Endodermal cell (in vitro differentiated cells): Measurements from ENCODE around the gene STX19. TPM values are rescaled to one million over a fixed set of nuclear protein-coding genes. Genes with fewer than 3 reads are reported as not detected.

Experiments
- DNase-seq: peaks from one replicate; pipeline ENCODE4 v3.0.0-alpha.2; 2017
- H3K27ac ChIP-seq: 2 replicates; pipeline ENCODE4 v1.5.1; 2013; ENCODE audit warnings: mild to moderate bottlenecking, low read depth, low read length, moderate library complexity
- H3K27me3 ChIP-seq: 2 replicates; pipeline ENCODE4 v1.6.1; 2013; ENCODE audit warnings: mild to moderate bottlenecking, low read length, moderate library complexity; ENCODE audit not compliant: insufficient read depth, control insufficient read depth, poor library complexity, severe bottlenecking
- H3K36me3 ChIP-seq: 2 replicates; pipeline ENCODE4 v1.7.0; 2013; ENCODE audit warnings: mild to moderate bottlenecking, low read length, moderate library complexity; ENCODE audit not compliant: control insufficient read depth, insufficient read depth
- H3K4me1 ChIP-seq: one replicate; pipeline ENCODE4 v1.7.0; 2013; ENCODE audit warnings: low read length; ENCODE audit not compliant: control insufficient read depth, insufficient read depth
- H3K4me3 ChIP-seq: 2 replicates; pipeline ENCODE4 v1.5.1; 2013; ENCODE audit warnings: mild to moderate bottlenecking, low read length, moderate library complexity
- H3K9ac ChIP-seq: 2 replicates; pipeline ENCODE4 v1.6.1; 2013; ENCODE audit warnings: mild to moderate bottlenecking, low read length, moderate library complexity; ENCODE audit not compliant: poor library complexity, severe bottlenecking; ENCODE audit errors: extremely low read depth
- H3K9me3 ChIP-seq: 2 replicates; pipeline ENCODE4 v1.6.1; 2013; ENCODE audit warnings: mild to moderate bottlenecking, low read length, moderate library complexity; ENCODE audit not compliant: control insufficient read depth
- H3K27ac Mint-ChIP-seq: 2 replicates; pipeline ENCODE4 v1.8.0; 2020; ENCODE audit warnings: mixed read lengths
- H3K27me3 Mint-ChIP-seq: 2 replicates; pipeline ENCODE4 v1.8.0; 2021; ENCODE audit warnings: mild to moderate bottlenecking, mixed read lengths; ENCODE audit not compliant: insufficient read depth
- H3K36me3 Mint-ChIP-seq: 2 replicates; pipeline ENCODE4 v1.8.0; 2020; ENCODE audit warnings: low read depth, mixed read lengths
- H3K4me1 Mint-ChIP-seq: 2 replicates; pipeline ENCODE4 v1.8.0; 2020; ENCODE audit warnings: mixed read lengths
- H3K4me3 Mint-ChIP-seq: 2 replicates; pipeline ENCODE4 v1.8.0; 2020; ENCODE audit warnings: mild to moderate bottlenecking, moderate library complexity, mixed read lengths
- H3K9me3 Mint-ChIP-seq: 2 replicates; pipeline ENCODE4 v1.8.0; 2020; ENCODE audit warnings: mild to moderate bottlenecking, mixed read lengths
- WGBS, 2 experiments: methylation state at CpG; one replicate each; pipeline versions ENCODE4 v1.1.5 to v1.1.7; 2013; ENCODE audit warnings: missing lambda C conversion rate in 2 of 2, mixed read lengths in 1 of 2; ENCODE audit not compliant: insufficient coverage in 1 of 2, insufficient read length in 1 of 2; 5-methylcytosine and 5-hydroxymethylcytosine counted together
- total RNA-seq, 2 donors: library from RNA; stranded (reverse); fragmentation: NEBNext Ultra II Directional in 1 of 2; extraction: Animal tissue kit (Norgen Biotek cat#: 25700) in 1 of 2; gene quantifications; 2 replicates in 1 of 2; 3 replicates in 1 of 2; pipeline ENCODE4 v1.2.1, GENCODE V29; 2021
- TF ChIP-seq, protein P1 (sequence below): fragments of 200-600 bp; sonication (generic); conservative IDR thresholded peaks from 2 replicates; pipeline ENCODE4 v1.5.0; 2021; ENCODE audit warnings: antibody characterized with exemption, mild to moderate bottlenecking

The STX19 gene
- total RNA-seq, 2 donors from 2014 or later, result not detected

DNA sequence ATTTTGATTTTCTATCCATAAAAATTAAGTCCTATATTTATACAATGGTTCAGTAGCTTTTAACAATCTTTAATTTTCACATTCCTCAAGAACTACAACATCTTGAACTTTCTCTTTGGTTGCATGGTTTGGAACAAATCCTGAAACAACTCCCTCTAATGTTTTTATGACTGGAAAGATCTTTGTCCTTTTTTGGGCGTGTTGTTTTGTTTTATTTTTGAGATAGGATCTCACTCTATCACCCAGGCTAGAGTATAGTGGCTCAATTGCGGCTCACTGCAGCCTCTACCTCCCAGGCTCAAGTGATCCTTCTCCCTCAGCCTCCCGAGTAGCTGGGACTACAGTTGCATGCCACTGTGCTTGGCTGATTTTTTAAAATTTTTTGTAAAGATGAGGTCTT, 4.0 kb downstream of the STX19 start:
- TF ChIP-seq, protein P1, sequence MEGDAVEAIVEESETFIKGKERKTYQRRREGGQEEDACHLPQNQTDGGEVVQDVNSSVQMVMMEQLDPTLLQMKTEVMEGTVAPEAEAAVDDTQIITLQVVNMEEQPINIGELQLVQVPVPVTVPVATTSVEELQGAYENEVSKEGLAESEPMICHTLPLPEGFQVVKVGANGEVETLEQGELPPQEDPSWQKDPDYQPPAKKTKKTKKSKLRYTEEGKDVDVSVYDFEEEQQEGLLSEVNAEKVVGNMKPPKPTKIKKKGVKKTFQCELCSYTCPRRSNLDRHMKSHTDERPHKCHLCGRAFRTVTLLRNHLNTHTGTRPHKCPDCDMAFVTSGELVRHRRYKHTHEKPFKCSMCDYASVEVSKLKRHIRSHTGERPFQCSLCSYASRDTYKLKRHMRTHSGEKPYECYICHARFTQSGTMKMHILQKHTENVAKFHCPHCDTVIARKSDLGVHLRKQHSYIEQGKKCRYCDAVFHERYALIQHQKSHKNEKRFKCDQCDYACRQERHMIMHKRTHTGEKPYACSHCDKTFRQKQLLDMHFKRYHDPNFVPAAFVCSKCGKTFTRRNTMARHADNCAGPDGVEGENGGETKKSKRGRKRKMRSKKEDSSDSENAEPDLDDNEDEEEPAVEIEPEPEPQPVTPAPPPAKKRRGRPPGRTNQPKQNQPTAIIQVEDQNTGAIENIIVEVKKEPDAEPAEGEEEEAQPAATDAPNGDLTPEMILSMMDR, result no peak
- Mint-ChIP-seq H3K36me3 (peaks cover 2% of the 10 kb centered on the region), H3K4me3 (no peak overlapping the region), H3K4me1 (peaks cover 6% of the 10 kb centered on the region), H3K9me3 (no peaks in the 10 kb centered on the region), H3K27me3 (no peaks in the 10 kb centered on the region), H3K27ac (no peak overlapping the region)
- Histone ChIP-seq H3K4me3 (no peak overlapping the region), H3K9ac (no peak overlapping the region), H3K4me1 (no peaks in the 10 kb centered on the region), H3K36me3 (peaks cover 6% of the 10 kb centered on the region), H3K27ac (no peak overlapping the region), H3K27me3 (no peaks in the 10 kb centered on the region), H3K9me3 (no peaks in the 10 kb centered on the region)
- WGBS, 2 experiments, result 91% methylated on average over 3 of the region's 3 CpGs; no CpG with 5 or more reads in 1 of the 2 experiments
- DNase-seq, result no peak

DNA sequence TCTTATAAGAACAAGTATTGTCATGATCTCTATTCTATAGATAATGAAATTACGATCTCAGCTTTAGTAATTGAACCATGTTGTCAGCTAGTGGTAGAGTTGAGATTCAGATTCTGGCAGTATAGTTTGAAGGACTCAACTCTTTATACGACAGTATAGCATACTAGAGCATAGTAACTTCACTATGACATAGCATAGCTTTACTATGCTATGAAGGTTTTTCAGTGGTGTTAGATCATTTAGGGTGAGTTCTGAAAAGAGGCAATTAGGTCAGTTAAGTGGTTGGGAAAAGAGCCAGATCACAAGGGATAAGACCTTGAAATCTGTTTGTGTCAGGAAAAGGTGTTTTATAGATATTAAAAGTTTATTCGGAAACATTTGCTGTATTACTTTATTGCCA, 8.1 kb downstream of the STX19 start:
- H3K9me3 ChIP-seq, result no peaks in the 10 kb centered on the region
- Mint-ChIP-seq H3K27ac (no peak overlapping the region), H3K9me3 (no peaks in the 10 kb centered on the region), H3K4me3 (no peak overlapping the region), H3K36me3 (peaks cover 3% of the 10 kb centered on the region), H3K27me3 (no peaks in the 10 kb centered on the region), H3K4me1 (no peaks in the 10 kb centered on the region)
- peaks cover 3% of the 10 kb centered on the region for H3K36me3 ChIP-seq
- H3K27me3 ChIP-seq, result no peaks in the 10 kb centered on the region
- no peak overlapping the region for H3K9ac ChIP-seq
- H3K27ac ChIP-seq, result no peak overlapping the region
- TF ChIP-seq, protein P1, result no peak
- no peak overlapping the region for H3K4me3 ChIP-seq
- 83 to 100% methylated on average over 1 to 2 of the region's 3 CpGs for WGBS, 2 experiments
- DNase-seq, result no peak
- H3K4me1 ChIP-seq, result no peaks in the 10 kb centered on the region

DNA sequence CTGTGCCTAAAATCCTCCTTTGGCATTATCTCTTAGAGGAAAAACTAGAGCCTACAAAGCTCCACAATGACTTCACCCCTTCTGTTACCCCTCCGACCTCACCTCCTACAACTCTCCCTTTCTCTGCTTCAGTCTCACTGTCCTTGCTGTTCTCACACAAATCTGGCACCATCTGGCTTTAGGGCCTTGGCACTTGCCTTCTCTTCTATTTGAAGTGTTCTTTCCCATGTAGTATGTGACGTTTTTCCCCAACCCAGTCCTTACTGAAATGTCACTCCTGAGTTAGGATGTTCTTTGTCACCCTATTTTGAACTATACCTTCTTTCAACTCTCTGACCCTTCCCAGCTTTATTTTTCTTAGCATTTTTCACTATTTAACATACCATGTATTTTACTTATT, 8.7 kb downstream of the STX19 start:
- peaks cover 3% of the 10 kb centered on the region for H3K36me3 ChIP-seq
- Mint-ChIP-seq H3K9me3 (no peaks in the 10 kb centered on the region), H3K4me3 (no peak overlapping the region), H3K27ac (no peak overlapping the region), H3K36me3 (peaks cover 8% of the 10 kb centered on the region), H3K4me1 (no peaks in the 10 kb centered on the region), H3K27me3 (no peaks in the 10 kb centered on the region)
- H3K9ac ChIP-seq, result no peak overlapping the region
- 86 to 91% methylated on average over 2 of the region's 2 CpGs for WGBS, 2 experiments
- TF ChIP-seq, protein P1, result no peak
- H3K4me3 ChIP-seq, result no peak overlapping the region
- H3K4me1 ChIP-seq, result no peaks in the 10 kb centered on the region
- no peaks in the 10 kb centered on the region for H3K9me3 ChIP-seq
- DNase-seq, result no peak
- no peaks in the 10 kb centered on the region for H3K27me3 ChIP-seq
- no peak overlapping the region for H3K27ac ChIP-seq
